CD4-positive, alpha-beta T cell treated with Interleukin-17A for 4 hours (primary cell): ENCODE data around the gene MPZL2.
"Not testable (repeated sequence)": the region's sequence is repeated elsewhere in the genome, so short reads cannot be mapped to it uniquely, and the experiment has no call there.

ENCODE experiments used
- DNase-seq: peaks from one replicate; pipeline ENCODE4 v3.0.0-alpha.2; 2020; ENCODE audit warnings: mixed read lengths

MPZL2 gene

DNA sequence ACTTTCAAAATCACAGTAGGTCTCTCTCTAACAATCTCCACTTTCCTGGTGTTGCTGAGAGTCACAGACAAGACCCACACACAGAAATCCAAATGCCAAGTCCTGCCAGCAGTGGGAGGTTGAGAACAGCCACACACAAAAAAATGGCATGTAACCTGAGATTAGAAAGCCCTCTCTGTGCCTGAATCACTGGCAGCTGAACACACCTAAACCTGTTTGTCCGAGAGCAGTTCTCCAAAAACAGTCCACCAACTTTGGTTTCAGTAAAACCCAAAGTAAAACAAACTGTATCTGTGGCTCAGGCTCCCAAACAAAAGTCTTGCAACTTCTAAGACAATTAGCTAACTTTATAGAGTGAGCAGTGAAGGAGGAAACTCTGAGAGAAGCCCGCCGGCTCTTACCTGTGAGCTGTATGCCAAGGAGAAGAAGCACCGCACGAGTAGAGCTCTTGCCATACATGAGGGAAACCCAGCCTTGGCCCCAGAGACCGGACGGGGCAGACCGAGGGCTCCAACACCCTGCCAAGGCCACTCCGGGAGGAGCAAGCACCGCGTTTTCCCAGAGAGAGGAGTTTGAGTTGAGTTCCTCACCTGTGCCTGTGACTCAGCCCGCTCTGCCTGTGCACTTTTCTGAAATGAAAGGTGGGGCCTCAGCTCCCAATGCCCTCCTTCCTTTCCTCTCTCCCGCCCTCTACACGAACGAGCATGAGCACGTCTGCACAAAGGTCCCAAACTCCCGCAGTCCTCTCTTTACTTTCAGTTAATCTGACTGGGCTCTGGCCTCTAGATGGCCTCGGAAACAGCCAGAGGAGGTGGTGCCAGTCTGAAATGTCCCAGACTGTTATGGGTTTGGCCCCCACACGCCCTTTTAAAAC lies at the start of gene MPZL2:
Gene MPZL2, minus strand, starts transcription at position 603 of the 874 bp plus-strand sequence. Its CDS starts 144 bp downstream, at position 459.
- peak; percentile 68 for DNase-seq

DNA sequence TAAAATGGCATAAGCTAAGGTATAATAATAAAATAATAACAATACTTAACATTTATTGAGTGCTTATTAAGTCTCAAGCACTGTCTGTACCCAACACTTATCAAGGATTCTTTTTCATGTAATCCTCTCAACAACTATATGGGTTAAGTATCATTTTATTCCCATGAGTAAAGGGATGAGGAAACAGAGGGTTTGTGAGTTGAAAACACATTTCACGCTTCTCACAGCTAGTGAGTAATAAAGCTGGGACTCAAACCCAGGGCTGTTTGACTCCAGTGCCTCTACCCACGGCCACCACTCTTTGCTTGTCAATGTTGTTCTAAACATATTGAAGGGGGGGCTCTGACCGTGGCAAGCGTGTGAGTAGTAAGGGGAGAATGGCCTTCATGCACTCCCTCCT lies 49.1 kb upstream of the MPZL2 start:
- DNase-seq, result no peak

DNA sequence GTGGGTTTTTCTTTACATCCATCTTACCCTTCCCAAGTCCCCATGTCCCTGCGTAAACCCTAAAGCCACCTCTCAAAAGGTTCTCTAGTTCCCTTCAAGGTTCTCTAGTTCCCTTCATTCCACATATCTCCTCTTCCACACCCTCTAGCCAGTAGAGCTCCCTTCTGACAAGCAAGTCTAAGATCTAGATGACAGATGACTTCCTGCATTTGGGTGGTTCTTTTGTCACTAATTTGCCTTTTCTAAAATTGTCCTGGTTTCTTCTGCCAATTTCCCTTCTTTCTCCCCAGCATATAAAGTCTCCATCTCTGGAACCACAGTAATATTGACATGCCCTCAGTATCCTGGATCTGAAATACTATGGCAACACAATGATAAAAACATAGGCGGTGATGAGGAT lies 48.2 kb upstream of the MPZL2 start:
- DNase-seq, result no peak

DNA sequence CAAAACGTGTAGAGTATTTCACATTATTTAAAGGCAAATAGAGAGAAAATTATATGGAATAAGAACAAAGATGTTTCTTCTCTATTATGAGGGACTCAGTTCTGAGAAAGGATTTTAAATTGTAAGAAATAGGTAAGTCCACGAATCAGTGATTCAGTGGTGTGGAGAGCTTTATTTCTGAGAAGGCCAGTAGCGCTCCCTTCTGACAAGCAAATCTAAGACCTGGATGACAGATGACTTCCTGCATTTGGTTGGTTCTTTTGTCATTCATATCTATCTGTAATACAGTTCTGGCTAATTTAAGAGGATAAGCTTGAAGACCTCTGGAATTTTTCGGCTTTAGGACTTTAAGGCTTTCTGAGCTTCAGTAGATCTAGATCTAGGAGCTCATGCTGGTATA lies 47.4 kb upstream of the MPZL2 start:
- DNase-seq, result no peak

DNA sequence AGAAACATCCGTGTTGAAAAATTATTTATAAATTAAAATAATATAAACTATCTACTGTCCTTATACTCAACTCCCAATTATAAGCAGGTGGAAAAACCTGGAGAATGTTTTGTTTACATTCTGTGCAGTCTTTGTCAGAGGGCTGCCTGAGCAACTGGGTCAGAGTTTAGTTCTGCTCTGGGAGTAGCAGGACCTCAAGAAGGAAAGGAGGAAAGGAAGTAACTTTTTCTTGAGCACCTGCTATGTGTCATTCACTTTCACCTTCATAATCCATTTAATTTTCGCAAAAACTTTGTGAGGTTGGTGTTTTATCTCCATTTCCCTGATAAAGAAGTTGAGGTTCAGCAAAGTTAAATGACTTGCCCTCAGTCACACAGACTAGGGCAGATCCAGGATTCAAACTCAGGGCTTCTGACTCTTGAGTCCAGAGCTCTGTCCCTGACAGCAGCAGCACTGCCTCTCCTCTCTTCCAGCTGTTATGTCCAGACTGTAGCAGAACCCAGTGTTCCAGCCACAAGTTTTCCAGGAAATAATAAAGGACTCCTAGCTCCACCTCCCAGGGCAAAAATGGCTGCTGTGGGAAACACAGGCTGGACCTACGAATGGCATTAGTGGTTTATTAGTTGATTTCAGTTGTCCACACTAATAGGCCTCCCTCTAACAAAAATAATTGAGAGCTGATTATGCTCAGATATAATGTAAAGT lies 46.8 kb upstream of the MPZL2 start:
- DNase-seq, result no peak

DNA sequence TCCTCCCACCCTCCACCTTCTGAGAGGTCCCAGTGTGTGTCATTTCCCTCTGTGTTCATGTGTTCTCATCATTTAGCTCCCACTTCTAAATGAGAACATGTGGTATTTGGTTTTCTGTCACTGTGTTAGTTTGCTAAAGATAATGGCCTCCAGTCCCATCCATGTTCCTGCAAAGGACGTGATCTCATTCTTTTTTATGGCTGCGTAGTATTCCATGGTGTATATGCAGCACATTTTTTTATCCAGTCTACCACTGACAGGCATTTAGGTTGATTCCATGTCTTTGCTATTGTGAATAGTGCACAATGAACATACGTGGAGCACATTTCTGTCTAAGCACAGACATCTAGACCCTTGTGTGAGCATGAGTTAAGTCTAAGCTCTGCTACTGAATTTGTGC lies 46.2 kb upstream of the MPZL2 start:
- no peak for DNase-seq

DNA sequence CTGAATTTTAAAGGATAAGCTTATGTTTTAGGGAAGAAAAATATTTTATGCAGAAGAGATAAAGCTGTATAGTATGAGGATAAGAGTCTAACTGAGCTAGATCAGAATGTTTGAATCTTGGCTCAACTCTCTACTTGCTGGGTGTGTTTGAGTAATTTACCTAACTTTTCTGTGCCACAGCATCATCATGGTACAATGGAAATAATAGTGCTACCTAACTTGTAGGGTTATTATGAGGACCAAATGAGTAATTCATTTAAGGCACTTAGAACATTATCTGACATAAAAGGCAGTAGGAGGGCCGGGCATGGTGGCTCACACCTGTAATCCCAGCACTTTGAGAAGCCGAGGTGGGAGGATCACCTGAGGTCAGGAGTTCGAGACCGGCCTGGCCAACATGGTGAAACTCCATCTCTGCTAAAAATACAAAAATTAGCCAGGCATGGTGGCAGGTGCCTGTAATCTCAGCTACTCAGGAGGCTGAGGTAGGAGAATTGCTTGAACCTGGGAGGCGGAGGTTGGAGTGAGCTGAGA lies 45.0 kb upstream of the MPZL2 start:
- DNase-seq, result not testable (repeated sequence)

DNA sequence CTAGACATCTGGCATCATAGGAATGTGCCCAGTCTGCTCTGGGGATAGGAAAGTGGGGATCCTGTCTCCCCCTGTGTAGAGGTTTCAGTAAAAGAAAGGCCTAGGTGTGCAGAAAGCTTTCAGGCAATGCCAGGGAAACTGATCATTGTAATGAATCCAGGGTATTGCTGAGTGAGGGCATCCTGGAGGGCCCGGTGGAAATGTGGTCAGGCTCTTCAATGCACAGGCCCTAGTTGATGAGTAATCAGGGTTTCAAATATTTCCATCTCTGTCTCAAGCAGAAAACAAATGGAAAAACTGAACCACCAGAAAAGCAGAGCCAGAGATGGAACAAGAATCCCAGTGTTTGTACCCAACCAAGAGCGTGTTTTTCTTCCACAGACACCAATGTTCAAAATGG lies 42.5 kb upstream of the MPZL2 start:
- DNase-seq, result peak; percentile 62

DNA sequence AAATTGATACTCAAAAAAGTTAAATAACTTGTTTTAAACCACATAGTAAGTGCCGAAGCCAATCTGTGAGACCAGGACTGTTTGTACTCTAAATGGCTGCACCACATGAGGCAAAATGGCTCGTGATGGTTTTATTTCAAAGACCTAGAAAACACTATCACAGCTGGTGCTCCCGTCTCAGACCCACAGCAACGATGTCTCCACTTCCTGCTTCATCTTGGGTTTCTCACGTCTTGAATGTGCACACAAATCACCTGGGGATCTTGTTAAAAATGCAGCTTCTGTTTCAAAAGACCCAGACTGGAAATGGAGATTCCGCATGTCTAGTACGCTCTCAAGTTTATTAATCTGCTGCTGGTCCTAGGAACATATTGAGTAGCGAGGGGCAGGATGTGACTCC lies 41.6 kb upstream of the MPZL2 start:
- DNase-seq, result peak; percentile 71

DNA sequence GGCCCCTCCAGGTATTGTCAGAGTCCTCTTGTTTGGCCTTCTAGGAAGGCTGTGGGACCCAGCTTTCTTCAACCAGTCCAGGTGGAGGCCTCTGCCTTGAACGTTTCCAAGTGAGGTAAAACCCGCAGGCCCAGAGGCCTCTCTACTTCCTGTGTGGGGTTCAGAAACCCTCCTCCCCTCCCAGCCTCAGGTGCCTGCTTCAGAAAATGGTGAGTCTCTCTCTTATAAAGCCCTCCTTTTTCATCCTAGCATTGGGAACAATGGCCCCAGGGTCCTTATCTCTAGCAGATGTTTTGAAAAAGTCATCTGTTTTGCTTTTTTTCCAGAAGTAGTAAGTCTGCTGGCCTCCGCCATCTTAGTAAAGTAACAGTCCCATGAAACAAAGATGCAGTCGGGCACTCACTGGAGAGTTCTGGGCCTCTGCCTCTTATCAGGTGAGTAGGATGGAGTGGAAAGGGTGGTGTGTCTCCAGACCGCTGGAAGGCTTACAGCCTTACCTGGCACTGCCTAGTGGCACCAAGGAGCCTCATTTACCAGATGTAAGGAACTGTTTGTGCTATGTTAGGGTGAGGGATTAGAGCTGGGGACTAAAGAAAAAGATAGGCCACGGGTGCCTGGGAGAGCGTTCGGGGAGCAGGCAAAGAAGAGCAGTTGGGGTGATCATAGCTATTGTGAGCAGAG lies 40.6 kb upstream of the MPZL2 start, which contains the start of gene CD3E:
Gene CD3E, plus strand, starts transcription at position 163 of the 681 bp plus-strand sequence. Its CDS starts 223 bp downstream, at position 386.
- peak; percentile 79 for DNase-seq

DNA sequence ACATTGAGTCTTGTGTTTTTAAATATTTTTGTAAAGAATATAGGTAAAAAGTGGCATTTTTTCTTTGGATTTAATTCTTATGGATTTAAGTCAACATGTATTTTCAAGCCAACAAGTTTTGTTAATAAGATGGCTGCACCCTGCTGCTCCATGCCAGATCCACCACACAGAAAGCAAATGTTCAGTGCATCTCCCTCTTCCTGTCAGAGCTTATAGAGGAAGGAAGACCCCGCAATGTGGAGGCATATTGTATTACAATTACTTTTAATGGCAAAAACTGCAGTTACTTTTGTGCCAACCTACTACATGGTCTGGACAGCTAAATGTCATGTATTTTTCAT lies 40.1 kb upstream of the MPZL2 start:
- DNase-seq, result peak; percentile 28

DNA sequence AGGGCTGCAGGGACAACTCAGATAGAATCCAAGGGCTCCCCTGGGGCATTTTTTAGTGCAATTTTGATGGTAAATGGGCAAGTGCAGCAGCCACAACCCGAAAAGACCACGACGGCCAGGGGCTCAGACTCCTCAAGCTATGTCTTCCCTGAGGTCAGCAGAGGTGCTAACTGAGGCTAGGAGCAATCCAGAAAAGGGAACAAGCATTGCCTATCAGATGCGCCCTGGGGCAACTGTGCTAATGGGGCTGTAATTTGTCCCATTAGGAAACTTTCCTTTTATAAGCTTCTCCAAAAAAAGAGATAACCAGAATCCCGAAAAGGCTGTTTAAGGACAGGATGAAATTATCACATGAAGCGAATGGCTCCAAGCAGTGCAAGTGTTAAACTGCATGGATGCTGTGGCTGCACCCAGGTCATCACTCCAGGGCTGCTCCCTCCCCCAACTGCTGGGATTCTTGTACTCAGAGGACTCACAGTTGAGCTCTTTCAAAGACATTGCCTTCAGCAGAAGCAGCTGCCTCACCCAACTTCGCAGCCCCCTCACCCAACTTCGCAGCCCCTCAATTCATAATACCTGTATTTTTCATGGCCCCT lies 37.6 kb upstream of the MPZL2 start:
- no peak for DNase-seq

DNA sequence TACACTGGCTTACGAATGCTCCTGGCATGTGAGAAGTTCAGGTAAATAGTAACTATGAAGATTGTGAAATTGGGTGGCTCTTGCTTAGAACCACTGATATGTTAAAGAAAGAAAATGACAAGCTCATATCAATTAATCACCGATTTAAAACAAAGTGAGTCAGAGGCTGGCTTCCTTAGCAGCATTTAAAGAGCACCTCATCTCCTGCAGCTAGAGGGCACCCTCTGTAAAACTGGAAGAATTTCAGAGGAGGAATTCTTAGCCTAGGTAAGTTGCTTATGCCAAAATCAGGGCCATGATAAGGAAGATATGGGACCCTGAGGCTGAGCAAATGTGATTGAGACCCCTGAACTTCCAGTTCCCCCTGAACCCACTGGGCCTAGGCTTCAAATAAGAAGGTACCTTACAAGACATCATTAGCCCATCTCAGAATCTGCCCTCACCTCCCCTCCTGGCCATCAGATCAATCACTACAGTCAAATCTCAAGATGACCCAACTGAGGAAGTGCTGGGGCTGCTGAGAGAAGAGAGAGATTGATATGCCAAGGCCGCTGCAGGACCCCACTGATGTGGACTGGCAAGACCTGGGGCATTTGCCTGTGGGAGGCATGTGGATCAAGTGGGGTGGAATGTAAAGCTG lies 31.8 kb upstream of the MPZL2 start:
- DNase-seq, result peak; percentile 69

DNA sequence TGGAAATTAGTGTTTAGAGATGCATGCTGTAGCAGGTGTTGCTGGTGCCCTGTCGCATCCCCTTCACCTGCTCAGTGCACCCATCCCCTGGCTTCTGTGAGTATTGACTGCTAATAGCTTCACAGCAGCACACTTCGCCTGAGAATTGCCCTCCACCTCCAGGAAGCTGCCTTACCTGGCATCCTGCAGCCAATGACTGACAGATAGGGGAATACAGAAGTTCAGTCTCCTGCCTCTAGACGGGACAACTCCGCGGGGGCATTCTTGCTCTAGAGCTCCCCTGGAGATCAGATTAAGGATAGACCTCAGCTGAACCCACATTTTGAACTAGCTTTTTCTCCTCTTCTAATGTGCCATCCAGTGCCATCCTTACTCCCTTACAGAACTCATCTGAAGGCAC lies 31.1 kb upstream of the MPZL2 start:
- DNase-seq, result no peak

DNA sequence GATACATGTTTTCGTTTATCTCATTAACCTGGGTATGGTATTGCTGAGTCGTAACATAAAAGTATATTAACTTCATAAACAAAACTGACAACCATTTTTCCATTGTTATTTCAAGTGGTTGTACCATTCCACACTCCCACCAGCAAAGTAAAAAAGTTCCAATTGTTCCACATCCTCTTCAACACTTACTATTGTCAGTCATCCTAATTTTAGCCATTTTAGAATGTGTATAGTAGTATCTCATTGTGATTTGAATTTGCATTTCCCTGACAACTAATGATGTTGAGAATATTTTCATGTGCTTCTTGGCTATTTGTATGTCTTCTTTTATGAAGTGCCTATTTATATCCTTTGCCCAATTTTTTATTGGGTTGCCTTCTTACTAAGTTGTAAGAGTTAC lies 30.0 kb upstream of the MPZL2 start:
- no peak for DNase-seq

DNA sequence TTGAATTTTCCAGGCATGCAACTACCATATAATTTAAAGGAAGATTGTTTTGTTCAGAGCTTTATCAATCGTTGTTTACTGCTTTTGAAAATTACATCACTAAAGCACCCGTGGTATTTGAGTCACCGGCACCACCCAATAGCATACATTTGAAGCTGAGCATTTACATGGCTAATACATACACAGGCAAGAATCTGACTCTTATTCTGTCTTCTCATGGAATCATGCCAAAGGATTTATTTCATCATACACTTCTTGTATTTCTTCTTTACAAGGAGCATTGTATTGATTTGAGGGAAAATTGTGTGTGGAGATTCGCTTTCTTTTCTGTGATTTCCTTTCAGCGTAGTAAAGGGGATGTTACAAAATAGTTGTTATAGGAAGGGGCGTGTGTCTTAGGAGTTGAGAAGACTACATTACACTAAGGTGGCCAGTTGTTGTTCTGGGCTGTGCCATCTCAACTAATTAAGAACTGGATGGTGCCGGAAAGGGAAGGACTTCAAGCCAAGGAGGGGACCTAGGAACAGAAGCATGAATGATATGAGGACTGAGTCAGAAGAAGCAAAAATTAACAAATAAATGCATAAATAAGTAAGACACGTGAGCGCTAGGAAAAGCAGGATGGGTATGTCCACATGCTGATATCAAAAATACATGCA lies 27.5 kb upstream of the MPZL2 start:
- DNase-seq, result no peak

DNA sequence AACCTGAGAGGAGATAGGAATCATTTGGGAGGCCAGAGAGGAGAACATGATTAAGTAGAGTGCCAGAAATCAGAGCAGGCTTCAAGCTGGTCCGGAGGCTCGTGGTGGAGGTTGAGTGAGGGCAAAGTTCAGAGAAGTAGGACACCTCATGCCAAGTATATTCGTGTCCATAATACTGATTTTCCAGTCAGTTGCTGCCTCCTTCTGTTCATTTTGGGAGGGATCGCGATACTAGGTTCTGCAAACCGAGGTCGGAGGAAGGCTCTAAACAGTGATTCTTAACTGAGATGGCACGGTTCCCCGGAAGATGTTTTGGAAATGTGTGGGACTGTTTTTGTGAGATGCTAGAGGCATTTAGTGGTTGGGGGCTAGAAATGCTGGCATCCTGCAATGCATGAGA lies 26.8 kb upstream of the MPZL2 start:
- DNase-seq, result peak; percentile 59

DNA sequence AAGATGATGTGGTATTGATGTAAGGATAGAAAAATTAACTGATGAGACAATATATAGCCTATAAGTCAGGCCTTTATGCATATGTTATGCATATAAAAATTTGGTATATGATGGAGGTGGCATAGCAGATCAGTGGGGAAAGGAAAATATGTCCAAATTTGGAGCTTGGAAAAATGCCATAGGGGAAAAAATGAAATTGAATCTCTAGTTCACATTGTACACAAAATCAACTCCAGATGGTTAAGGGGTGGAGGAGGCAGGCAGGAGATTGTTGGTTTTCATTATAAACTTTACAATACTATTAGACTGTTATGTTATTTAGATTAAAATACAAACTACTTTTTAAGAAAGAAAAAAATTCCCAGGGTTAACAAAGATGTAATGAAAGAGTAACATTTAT lies 25.3 kb upstream of the MPZL2 start:
- DNase-seq, result no peak

DNA sequence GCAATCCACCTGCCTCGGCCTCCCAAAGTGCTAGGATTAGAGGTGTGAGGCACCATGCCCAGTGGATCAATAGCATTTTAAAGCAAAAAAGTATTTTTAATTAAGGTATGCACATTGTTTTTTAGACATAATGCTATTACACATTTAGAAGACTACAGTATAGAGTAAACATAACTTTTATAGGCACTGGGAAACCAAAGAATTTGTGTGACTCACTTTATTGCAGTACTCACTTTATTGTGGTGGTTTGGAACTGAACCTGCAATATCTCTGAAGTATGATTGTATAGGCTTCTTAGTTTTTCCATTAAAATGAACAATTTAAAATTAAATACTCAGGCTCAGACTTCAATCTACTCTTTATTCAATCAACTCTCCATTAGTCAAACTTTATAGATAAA lies 22.9 kb upstream of the MPZL2 start:
- DNase-seq, result no peak

DNA sequence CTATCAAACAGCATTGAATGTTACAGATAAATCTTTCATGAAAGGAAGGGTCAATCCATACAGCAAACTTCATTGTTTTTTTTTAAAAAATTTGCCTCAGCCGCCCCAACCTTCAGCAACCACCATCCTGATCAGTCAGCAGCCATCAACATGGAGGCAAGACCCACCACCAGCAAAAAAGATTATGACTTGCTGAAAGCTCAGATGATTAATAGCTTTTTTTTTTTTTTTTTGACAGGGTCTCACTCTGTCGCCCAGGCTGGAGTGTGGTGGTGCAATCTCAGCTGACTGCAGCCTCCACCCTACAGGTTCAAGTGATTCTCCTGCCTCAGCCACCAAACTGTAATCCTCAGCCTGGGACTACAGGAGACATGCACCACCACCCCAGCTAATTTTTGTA lies 22.4 kb upstream of the MPZL2 start:
- DNase-seq, result no peak

DNA sequence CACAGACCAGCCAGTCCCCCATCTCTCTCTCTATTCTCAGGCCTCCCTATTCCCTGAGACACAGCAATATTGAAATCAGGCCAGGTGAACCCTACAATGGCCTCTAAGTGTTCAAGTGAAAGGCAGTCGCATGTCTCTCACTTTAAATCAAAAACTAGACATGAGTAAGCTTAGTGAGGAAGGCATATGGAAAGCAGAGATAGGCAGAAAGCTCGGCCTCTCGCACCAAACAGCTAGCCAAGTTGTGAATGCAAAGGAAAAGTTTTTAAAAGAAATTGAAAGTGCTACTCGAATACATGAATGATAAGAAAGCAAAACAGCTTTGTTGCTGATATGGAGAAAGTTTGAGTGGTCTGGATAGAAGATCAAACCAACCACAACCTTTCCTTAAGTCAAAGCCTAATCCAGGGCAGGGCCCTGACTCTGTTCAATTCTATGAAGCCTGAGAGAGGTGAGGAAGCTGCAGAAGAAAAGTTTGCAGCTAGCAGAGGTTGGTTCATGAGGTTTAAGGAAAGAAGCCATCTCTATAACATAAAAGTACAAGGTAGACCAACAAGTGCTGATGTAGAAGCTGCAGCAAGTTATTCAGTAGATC lies 19.8 kb upstream of the MPZL2 start:
- DNase-seq, result no peak
